ENCODE data around the gene ADAM22.

DNA sequence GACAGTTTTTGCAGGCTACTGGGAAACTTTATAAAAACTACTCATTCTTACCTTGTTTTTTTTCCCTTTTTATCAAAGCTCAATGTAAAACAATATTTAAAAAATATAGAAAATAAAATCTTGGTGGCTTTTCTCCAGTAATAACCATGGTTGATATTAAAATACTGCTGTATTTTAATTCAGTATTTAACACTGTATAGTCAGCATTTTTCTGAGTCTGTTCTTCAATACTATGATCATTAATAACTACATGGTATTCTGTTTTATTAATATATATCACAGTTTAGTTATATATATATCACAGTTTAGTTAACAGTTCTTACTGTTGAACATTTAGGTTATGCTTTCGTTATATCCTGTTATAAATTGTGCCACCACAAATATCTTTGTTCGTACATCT, 207.4 kb downstream of the ADAM22 start:
- TF ChIP-seq EZH2 (IDR thresholded peaks at IDR 0.05; ENCODE audit: insufficient read depth, poor library complexity, severe bottlenecking) (no peak), EZH2phosphoT487 (IDR thresholded peaks at IDR 0.05; ENCODE audit: insufficient read depth, low read depth) (no peak)

Data from GM23248 (cell line).